HEK293 (cell line): ENCODE measurements around the gene BCL6.

Source experiments
- CTCF ChIP-seq: fragments of 450-650 bp; formaldehyde crosslinking; IDR thresholded peaks from 2 replicates; pipeline ENCODE4 v1.5.1; 2016; ENCODE audit warnings: missing biosample characterization, missing genetic modification characterization
- GFI1B ChIP-seq: fragments of 450-650 bp; formaldehyde crosslinking; IDR thresholded peaks from 2 replicates; pipeline ENCODE4 v1.5.1; 2016; ENCODE audit warnings: missing biosample characterization, missing genetic modification characterization
- GLIS1 ChIP-seq: fragments of 450-650 bp; formaldehyde crosslinking; IDR thresholded peaks from 2 replicates; pipeline ENCODE4 v1.5.1; 2016; ENCODE audit warnings: missing biosample characterization, missing genetic modification characterization
- PBX3 ChIP-seq: sonication (generic); formaldehyde crosslinking; IDR thresholded peaks from 2 replicates; pipeline ENCODE4 v1.8.1; 2022; ENCODE audit warnings: mild to moderate bottlenecking, moderate library complexity, missing genetic modification reagents
- REST ChIP-seq: fragments of 450-650 bp; formaldehyde crosslinking; IDR thresholded peaks from 2 replicates; pipeline ENCODE4 v1.5.1; 2016; ENCODE audit warnings: missing biosample characterization, missing genetic modification characterization
- TCF7L2 ChIP-seq: IDR thresholded peaks from 2 replicates; pipeline ENCODE4 v1.6.1; 2011; ENCODE audit warnings: low read depth, mild to moderate bottlenecking, inconsistent platforms, low read length, moderate library complexity, borderline replicate concordance
- YY1 ChIP-seq: fragments of 450-650 bp; formaldehyde crosslinking; IDR thresholded peaks from 2 replicates; pipeline ENCODE4 v1.5.1; 2018; ENCODE audit warnings: missing biosample characterization, missing genetic modification characterization
- ZBTB21 ChIP-seq: fragments of 450-650 bp; formaldehyde crosslinking; IDR thresholded peaks from 2 replicates; pipeline ENCODE4 v1.5.1; 2017; ENCODE audit warnings: missing biosample characterization, missing genetic modification characterization
- ZBTB49 ChIP-seq: fragments of 450-650 bp; formaldehyde crosslinking; IDR thresholded peaks from 2 replicates; pipeline ENCODE4 v1.5.1; 2016; ENCODE audit warnings: missing biosample characterization, missing genetic modification characterization, low read depth
- ZNF16 ChIP-seq: fragments of 450-650 bp; formaldehyde crosslinking; IDR thresholded peaks from 2 replicates; pipeline ENCODE4 v1.5.1; 2016; ENCODE audit warnings: low read depth, missing biosample characterization, missing genetic modification characterization
- ZNF211 ChIP-seq: fragments of 450-650 bp; formaldehyde crosslinking; IDR thresholded peaks from 2 replicates; pipeline ENCODE4 v1.5.1; 2016; ENCODE audit warnings: low read depth, missing biosample characterization, missing genetic modification characterization
- ZNF37A ChIP-seq: fragments of 450-650 bp; IDR thresholded peaks from 2 replicates; pipeline ENCODE4 v1.5.1; 2018; ENCODE audit warnings: missing biosample characterization, missing genetic modification characterization
- ZNF501 ChIP-seq: fragments of 450-650 bp; formaldehyde crosslinking; IDR thresholded peaks from 2 replicates; pipeline ENCODE4 v1.5.1; 2016; ENCODE audit warnings: missing biosample characterization, missing genetic modification characterization

GRCh38 chr3:187746442-187747281, 1.4 kb upstream of the BCL6 start:
- TF ChIP-seq CTCF, result no peak
- no peak for TF ChIP-seq ZNF37A (tag by site-specific recombination)
- TF ChIP-seq ZBTB21 (tag by site-specific recombination), result no peak
- TF ChIP-seq GLIS1 (tag by site-specific recombination), result no peak
- TF ChIP-seq TCF7L2, result no peak
- no peak for TF ChIP-seq GFI1B (tag by site-specific recombination)
- no peak for TF ChIP-seq ZNF16 (tag by site-specific recombination)
- TF ChIP-seq REST (tag by site-specific recombination), result no peak
- TF ChIP-seq ZNF211 (tag by site-specific recombination), result no peak
- TF ChIP-seq PBX3 (CRISPR knock-in tag), result no peak
- TF ChIP-seq ZBTB49 (tag by site-specific recombination), result no peak
- TF ChIP-seq YY1 (tag by site-specific recombination), result no peak
- no peak for TF ChIP-seq ZNF501 (tag by site-specific recombination)
